Activated T-cell treated with anti-CD3 and anti-CD28 coated beads, Interleukin-2, amount 50 U/mL, for 1 hour (primary cell): ENCODE measurements around the gene IL25.
A peak's percentile ranks its signal among the peaks of the same experiment; 100 is the strongest.
"Not testable (repeated sequence)": the region's sequence is repeated elsewhere in the genome, so short reads cannot be mapped to it uniquely, and the experiment has no call there.

Experiments used
- DNase-seq: peaks from one replicate; pipeline ENCODE4 v3.0.0-alpha.2; 2020

The IL25 gene

GRCh38 chr14:23376482-23377197, 4.0 kb downstream of the IL25 start, which contains the start of gene CMTM5:
TSS of gene CMTM5 (plus strand) at chr14:23377046. CDS start at chr14:23377252, 206 bp downstream.
- DNase-seq: no peak

- no peak for DNase-seq
These were observed 4.6 kb downstream of the IL25 start for GRCh38 chr14:23377198-23377550.

GRCh38 chr14:23377573-23378563, 5.3 kb downstream of the IL25 start:
- no peak for DNase-seq

GRCh38 chr14:23378612-23379220, 6.1 kb downstream of the IL25 start:
- no peak for DNase-seq

- DNase-seq: peak; percentile 76
These were observed 7.0 kb downstream of the IL25 start for GRCh38 chr14:23379366-23380196.

- no peak for DNase-seq
These were observed 7.7 kb downstream of the IL25 start for GRCh38 chr14:23380197-23380914.

- DNase-seq: no peak
These were observed 8.4 kb downstream of the IL25 start for GRCh38 chr14:23380976-23381375.

GRCh38 chr14:23381871-23382270, 9.3 kb downstream of the IL25 start:
- DNase-seq: no peak

- DNase-seq: no peak
These were observed 9.7 kb downstream of the IL25 start for GRCh38 chr14:23382276-23382675.

GRCh38 chr14:23382731-23383440, 10.3 kb downstream of the IL25 start:
- DNase-seq: no peak

GRCh38 chr14:23384364-23385080, 11.9 kb downstream of the IL25 start:
- no peak for DNase-seq

- no peak for DNase-seq
These were observed 12.6 kb downstream of the IL25 start for GRCh38 chr14:23385244-23385641.

- DNase-seq: no peak
These were observed 13.1 kb downstream of the IL25 start for GRCh38 chr14:23385642-23386265.

GRCh38 chr14:23386266-23386657, 13.7 kb downstream of the IL25 start:
- not testable (repeated sequence) for DNase-seq

GRCh38 chr14:23386999-23387398, 14.4 kb downstream of the IL25 start:
- DNase-seq: no peak

- no peak for DNase-seq
These were observed 15.6 kb downstream of the IL25 start for GRCh38 chr14:23387916-23388882.

- DNase-seq: no peak
These were observed 16.4 kb downstream of the IL25 start for GRCh38 chr14:23388996-23389395.

GRCh38 chr14:23389396-23389795, 16.8 kb downstream of the IL25 start:
- DNase-seq: no peak

- DNase-seq: not testable (repeated sequence)
These were observed 17.3 kb downstream of the IL25 start for GRCh38 chr14:23389871-23390270.
